ENCODE measurements around the gene GFRA4. TPM values are rescaled to one million over a fixed set of nuclear protein-coding genes. Genes with fewer than 3 reads are reported as not detected.

GFRA4 gene
- total RNA-seq, 2 experiments from 2014 or later, result not detected

GRCh38 chr20:3667434-3668037, 4.3 kb upstream of the GFRA4 start:
- ChIA-PET CTCF (interaction anchor here (1.7 kb wide), 1 partner anchor 9 kb away, joined by 10 read pairs; no protein-coding TSS in a partner anchor), POLR2A (interaction anchor here (1.6 kb wide), 1 partner anchor 9 kb away, joined by 4 read pairs; no protein-coding TSS in a partner anchor)
- Mint-ChIP-seq H3K9me3 (no peaks in the 10 kb centered on the region), H3K27me3 (peaks cover 75% of the 10 kb centered on the region), H3K4me3 (no peak overlapping the region), H3K4me1 (peaks cover 39% of the 10 kb centered on the region), H3K36me3 (ENCODE audit: low read depth) (no peaks in the 10 kb centered on the region), H3K27ac (no peak overlapping the region)
- DNase-seq, result no peak

GRCh38 chr20:3663858-3664257, 659 bp upstream of the GFRA4 start:
- no peak overlapping the region for H3K4me3 Mint-ChIP-seq
- DNase-seq, result no peak
- POLR2A ChIA-PET, result no interaction called here
- CTCF ChIA-PET, result interaction anchor here (4.3 kb wide), 1 partner anchor 13 kb away, joined by 22 read pairs; no protein-coding TSS in a partner anchor
- H3K36me3 Mint-ChIP-seq (ENCODE audit: low read depth), result no peaks in the 10 kb centered on the region
- H3K27me3 Mint-ChIP-seq, result peaks cover 72% of the 10 kb centered on the region
- peaks cover 52% of the 10 kb centered on the region for H3K4me1 Mint-ChIP-seq
- no peak overlapping the region for H3K27ac Mint-ChIP-seq
- no peaks in the 10 kb centered on the region for H3K9me3 Mint-ChIP-seq

GRCh38 chr20:3661814-3662665, 1.2 kb downstream of the GFRA4 start:
- Mint-ChIP-seq H3K36me3 (ENCODE audit: low read depth) (no peaks in the 10 kb centered on the region), H3K27ac (no peak overlapping the region), H3K27me3 (peaks cover 67% of the 10 kb centered on the region), H3K4me1 (peaks cover 53% of the 10 kb centered on the region), H3K4me3 (no peak overlapping the region), H3K9me3 (no peaks in the 10 kb centered on the region)
- CTCF ChIA-PET, result interaction anchor here (1.8 kb wide), 1 partner anchor 15 kb away, joined by 3 read pairs; no protein-coding TSS in a partner anchor
- DNase-seq, result no peak
- POLR2A ChIA-PET, result no interaction called here

GRCh38 chr20:3661060-3661813, 2.0 kb downstream of the GFRA4 start:
- CTCF ChIA-PET, result interaction anchor here (1.8 kb wide), 1 partner anchor 16 kb away, joined by 3 read pairs; no protein-coding TSS in a partner anchor
- no peak overlapping the region for H3K27ac Mint-ChIP-seq
- no peak for DNase-seq

DNA sequence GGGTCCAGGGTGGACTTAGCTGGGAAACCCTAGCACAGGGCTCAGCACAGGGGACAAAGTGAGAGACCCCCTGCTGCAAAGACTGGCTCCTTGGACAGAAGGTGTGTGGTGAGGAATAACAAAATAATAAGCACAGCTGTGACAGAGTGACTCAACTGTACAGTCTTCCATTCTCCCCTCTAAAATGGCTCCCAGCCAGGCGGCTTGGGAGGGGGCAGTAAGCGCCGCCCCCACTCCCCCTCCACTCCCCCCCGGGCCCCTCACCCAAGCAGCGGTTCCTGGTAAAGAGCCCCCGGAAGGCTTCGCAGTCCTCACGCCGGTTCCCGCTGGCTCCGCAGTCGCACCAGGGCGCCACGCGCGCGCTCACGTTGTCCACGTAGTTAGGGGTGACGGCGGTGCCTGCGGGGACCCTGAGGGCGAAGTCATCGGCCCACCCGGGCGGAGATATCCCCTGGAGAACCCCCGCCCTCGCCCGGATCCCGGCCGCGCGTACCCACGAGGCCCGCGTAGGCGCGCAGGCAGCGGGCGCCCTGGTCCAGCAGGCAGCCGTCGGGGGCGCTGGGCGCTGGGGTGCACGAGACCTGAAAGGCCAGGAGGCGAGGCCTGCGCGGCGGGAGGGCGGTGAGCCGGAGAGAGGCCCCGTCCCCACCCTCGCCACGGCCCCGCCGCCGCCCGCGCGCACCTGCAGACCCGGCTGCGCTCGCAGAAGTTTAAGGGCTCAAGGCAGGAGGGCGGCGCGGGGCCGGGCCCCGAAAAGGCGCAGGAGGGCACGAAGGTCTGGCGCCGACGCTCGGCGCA, 2.7 kb downstream of the GFRA4 start:
- no peak for DNase-seq
- H3K27ac Mint-ChIP-seq, result no peak overlapping the region
- ChIA-PET CTCF (no interaction called here), POLR2A (no interaction called here)
- peaks cover 38% of the 10 kb centered on the region for H3K4me1 Mint-ChIP-seq
- H3K27me3 Mint-ChIP-seq, result peaks cover 69% of the 10 kb centered on the region
- H3K4me3 Mint-ChIP-seq, result no peak overlapping the region
- no peaks in the 10 kb centered on the region for H3K36me3 Mint-ChIP-seq (ENCODE audit: low read depth)
- H3K9me3 Mint-ChIP-seq, result no peaks in the 10 kb centered on the region

More at GRCh38 chr20:3661060-3661813, 2.0 kb downstream of the GFRA4 start:
- Mint-ChIP-seq H3K27me3 (peaks cover 66% of the 10 kb centered on the region), H3K9me3 (no peaks in the 10 kb centered on the region), H3K36me3 (ENCODE audit: low read depth) (no peaks in the 10 kb centered on the region), H3K4me1 (peaks cover 46% of the 10 kb centered on the region), H3K4me3 (no peak overlapping the region)
- POLR2A ChIA-PET, result no interaction called here

DNA sequence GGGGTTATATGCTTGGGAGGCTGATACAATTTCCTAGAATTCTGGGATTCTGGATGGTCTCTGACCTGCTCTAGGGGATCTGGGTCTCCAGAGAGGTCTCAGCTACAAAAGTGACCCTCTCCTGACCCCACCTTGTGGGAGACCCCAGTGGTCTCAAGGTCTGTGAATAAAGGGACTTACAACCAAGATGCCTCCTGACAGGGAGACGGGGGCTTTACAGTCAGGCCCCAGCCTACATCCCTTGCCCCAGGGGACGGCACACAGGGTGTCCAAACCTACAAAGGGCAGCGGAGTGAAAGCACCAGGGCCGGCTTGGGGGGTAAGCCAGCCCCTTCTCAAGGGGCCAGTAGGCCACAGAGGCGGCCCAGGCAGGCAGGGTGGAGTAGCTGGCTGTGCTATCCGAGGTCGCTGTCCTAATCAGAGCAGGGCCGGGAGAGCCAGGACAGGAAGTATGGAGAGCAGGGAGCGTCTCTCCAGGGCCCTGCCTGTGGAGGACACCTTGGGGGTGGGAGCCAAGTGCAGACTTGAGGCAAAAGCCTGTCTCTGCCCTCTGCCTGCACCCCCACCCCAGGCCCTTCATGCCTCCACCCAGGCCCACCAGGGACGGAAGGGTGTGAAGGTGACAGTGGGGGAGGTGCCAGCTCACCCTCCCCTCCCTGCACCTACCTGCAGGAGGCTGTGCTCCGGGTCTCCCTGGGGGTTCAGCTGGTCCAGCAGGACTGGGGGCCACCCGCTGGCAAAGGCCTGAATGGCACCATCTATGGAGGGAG, 3.5 kb downstream of the GFRA4 start:
- no peaks in the 10 kb centered on the region for H3K9me3 Mint-ChIP-seq
- DNase-seq, result no peak
- POLR2A ChIA-PET, result interaction anchor here (0.8 to 1.9 kb wide), 4 partner anchors 9 to 161 kb away, joined by 3 to 6 read pairs (median 4); partner anchors contain the start of gene AP5S1
- no peak overlapping the region for H3K27ac Mint-ChIP-seq
- H3K36me3 Mint-ChIP-seq (ENCODE audit: low read depth), result no peaks in the 10 kb centered on the region
- CTCF ChIA-PET, result interaction anchor here (1.0 to 1.4 kb wide), 5 partner anchors 9 to 85 kb away, joined by 3 to 10 read pairs (median 4); no protein-coding TSS in a partner anchor
- H3K4me3 Mint-ChIP-seq, result no peak overlapping the region
- peaks cover 64% of the 10 kb centered on the region for H3K27me3 Mint-ChIP-seq
- peaks cover 30% of the 10 kb centered on the region for H3K4me1 Mint-ChIP-seq

DNA sequence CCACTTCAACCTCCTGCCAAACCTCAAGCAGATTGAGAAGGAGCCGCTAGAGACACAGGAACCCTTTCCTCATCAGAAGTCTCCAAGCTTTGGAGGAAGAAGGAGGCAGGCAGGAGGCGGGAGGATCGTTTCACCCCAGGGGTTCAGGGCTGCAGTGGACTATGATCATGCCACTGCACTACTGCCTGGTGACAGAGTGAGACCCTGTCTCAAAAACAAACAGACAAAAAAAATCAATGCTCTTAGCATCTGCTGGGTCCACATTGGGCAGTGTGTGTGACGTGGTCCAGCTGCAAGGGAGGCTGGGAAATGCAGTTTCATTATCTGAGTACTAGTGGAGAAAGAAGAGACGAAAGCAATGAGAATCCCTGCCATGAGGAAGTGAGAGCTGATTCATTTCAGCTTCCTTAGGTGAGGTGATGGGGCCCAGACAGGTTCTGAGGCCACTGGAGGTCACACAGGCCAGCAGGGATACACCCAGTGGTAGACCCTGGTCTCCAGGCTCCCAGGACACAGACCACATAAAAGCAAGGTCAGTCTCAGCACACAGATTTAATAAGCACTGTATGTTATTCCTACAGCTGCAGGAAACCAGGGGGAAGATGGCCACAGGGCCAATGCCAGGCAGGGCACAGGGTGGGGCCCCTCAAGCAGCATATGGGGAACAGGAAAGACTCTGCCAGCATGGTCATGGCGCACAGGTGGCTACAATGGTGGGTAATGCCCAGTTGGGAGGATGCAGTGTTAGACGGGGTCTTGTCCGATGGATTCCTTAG, 4.3 kb downstream of the GFRA4 start:
- ChIA-PET CTCF (interaction anchor here (0.8 to 1.4 kb wide), 7 partner anchors 10 to 94 kb away, joined by 3 to 10 read pairs (median 3); no protein-coding TSS in a partner anchor), POLR2A (interaction anchor here (0.8 to 1.9 kb wide), 4 partner anchors 10 to 161 kb away, joined by 3 to 6 read pairs (median 4); partner anchors contain the start of gene AP5S1)
- DNase-seq, result peak; percentile 59
- H3K27ac Mint-ChIP-seq, result peak overlapping the region; percentile 53
- no peaks in the 10 kb centered on the region for H3K9me3 Mint-ChIP-seq
- peaks cover under 1% of the 10 kb centered on the region for H3K36me3 Mint-ChIP-seq (ENCODE audit: low read depth)
- peaks cover 32% of the 10 kb centered on the region for H3K4me1 Mint-ChIP-seq
- H3K4me3 Mint-ChIP-seq, result no peak overlapping the region
- peaks cover 56% of the 10 kb centered on the region for H3K27me3 Mint-ChIP-seq

DNA sequence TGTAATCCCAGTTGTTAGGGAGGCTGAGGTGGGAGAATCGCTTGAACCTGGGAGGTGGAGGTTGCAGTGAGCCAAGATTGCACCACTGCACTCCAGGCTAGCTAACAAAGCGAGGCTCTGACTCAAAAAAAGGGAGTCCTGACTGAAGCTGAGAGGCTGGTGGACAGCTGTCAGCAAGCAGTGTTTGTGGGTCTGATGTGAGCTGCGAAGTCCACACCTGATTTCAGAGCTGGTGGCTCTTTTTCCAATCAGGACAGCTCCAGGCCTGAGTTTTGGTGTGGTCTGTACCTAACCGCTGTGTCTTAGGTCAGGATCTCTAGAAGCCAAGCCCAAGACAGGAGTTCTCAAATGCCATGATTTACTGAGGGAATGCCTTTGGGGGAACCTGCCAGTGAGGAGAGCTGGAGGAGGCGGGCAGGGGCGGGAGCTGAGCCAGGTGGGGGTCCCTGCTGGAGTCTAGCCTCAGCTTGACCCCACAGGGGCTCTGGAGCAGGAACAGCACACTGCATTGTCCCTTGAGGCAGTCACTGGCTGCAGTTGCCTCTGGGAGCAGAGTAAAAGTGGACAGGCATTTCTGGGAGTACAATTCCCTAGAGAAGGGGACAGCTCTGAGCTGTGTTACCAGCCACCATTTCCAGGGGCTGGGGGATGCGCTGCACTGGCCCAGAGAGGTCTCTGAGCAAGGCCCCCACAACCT, 5.0 kb downstream of the GFRA4 start:
- peaks cover 5% of the 10 kb centered on the region for H3K36me3 Mint-ChIP-seq (ENCODE audit: low read depth)
- ChIA-PET POLR2A (interaction anchor here (1.8 to 1.9 kb wide), 2 partner anchors 10 to 11 kb away, joined by 4 to 6 read pairs; no protein-coding TSS in a partner anchor), CTCF (interaction anchor here (0.8 to 1.4 kb wide), 5 partner anchors 10 to 95 kb away, joined by 3 to 10 read pairs (median 3); no protein-coding TSS in a partner anchor)
- H3K9me3 Mint-ChIP-seq, result no peaks in the 10 kb centered on the region
- H3K27ac Mint-ChIP-seq, result no peak overlapping the region
- H3K4me1 Mint-ChIP-seq, result peaks cover 37% of the 10 kb centered on the region
- peaks cover 50% of the 10 kb centered on the region for H3K27me3 Mint-ChIP-seq
- no peak overlapping the region for H3K4me3 Mint-ChIP-seq
- no peak for DNase-seq

GRCh38 chr20:3655131-3655405, 8.1 kb downstream of the GFRA4 start:
- ChIA-PET CTCF (no interaction called here), POLR2A (no interaction called here)
- Mint-ChIP-seq H3K9me3 (no peaks in the 10 kb centered on the region), H3K4me3 (no peak overlapping the region), H3K4me1 (peaks cover 41% of the 10 kb centered on the region), H3K36me3 (ENCODE audit: low read depth) (peaks cover 5% of the 10 kb centered on the region), H3K27me3 (peaks cover 25% of the 10 kb centered on the region), H3K27ac (no peak overlapping the region)
- no peak for DNase-seq

DNA sequence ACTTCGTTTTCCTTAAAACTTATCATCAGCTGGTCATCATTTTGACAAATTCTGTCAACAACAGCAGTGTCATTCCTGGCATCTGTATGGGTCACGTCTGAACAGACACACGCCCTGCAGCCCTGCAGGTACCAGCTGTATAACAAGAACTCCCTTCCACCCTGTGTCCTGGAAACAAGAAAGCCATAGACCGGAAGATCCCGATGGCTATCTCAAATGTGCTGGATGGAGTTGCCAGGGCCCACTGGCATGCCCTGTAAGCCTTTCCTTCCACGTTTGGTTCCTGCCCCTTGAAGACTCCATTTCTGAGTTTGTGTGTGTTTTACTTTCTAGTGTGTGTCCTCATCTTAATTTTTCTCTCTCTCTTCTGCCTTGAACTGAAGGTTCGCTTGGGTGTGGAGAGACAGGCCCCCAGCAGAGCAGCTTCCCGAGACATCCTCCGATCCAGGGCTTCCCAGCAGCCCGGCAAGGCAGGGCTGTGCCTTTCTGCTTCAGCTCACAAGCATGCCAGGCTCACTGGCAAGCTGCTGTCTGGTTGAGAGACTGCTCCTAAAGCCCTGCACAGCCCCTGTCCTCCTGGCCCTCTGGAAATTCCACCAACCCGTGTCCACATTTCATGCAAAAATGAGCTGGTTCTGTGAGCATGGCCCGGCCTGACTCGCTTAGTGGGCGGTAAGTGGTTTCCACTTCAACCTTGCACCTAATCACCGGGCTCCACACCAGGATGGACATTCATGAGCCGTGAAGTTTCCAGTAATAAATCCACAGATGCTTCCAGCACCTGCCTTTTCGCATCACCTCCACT, 8.7 kb downstream of the GFRA4 start:
- Mint-ChIP-seq H3K4me1 (peaks cover 36% of the 10 kb centered on the region), H3K27ac (no peak overlapping the region), H3K4me3 (no peak overlapping the region), H3K9me3 (no peaks in the 10 kb centered on the region), H3K27me3 (peaks cover 20% of the 10 kb centered on the region), H3K36me3 (ENCODE audit: low read depth) (peaks cover 5% of the 10 kb centered on the region)
- no peak for DNase-seq
- ChIA-PET CTCF (interaction anchor here (0.9 kb wide), 1 partner anchor 62 kb away, joined by 3 read pairs; no protein-coding TSS in a partner anchor), POLR2A (interaction anchor here (0.9 kb wide), 1 partner anchor 18 kb away, joined by 3 read pairs; no protein-coding TSS in a partner anchor)
